Gastrocnemius medialis (tissue), 4 donors: Measurements from ENCODE around the gene TNFSF12. TPM values are rescaled to one million over a fixed set of nuclear protein-coding genes. Genes with fewer than 3 reads are reported as not detected.
A peak's percentile ranks its signal among the peaks of the same experiment; 100 is the strongest.

ENCODE experiments used
- ATAC-seq, 2 donors: fragments of 150-250 bp; one replicate each; pipeline ENCODE4 v1.9.1; 2016
- DNase-seq, 2 donors: peaks; one replicate each; pipeline ENCODE4 v3.0.0-alpha.2; 2019
- H3K27ac ChIP-seq, 4 donors: fragments of 200-600 bp; sonication (generic); 1 replicate in 1 of 4; 2 replicates in 3 of 4; pipeline ENCODE4 v1.5.1; 2016 to 2018; ENCODE audit warnings: mild to moderate bottlenecking in 2 of 4, moderate library complexity in 1 of 4
- H3K27me3 ChIP-seq, 3 donors: fragments of 200-600 bp; sonication (generic) in 2 of 3; 1 replicate in 1 of 3; 2 replicates in 2 of 3; pipeline versions ENCODE4 v1.5.1 to v1.6.0; 2016 to 2019; ENCODE audit warnings: mild to moderate bottlenecking in 1 of 3, moderate library complexity in 1 of 3
- H3K36me3 ChIP-seq, 2 donors: fragments of 200-600 bp; sonication (generic) in 1 of 2; one replicate each; pipeline ENCODE4 v1.5.1; 2017 to 2018
- H3K4me1 ChIP-seq, 2 donors: fragments of 200-600 bp; sonication (generic) in 1 of 2; one replicate each; pipeline ENCODE4 v1.5.1; 2016 to 2017; ENCODE audit warnings: mild to moderate bottlenecking in 2 of 2
- H3K4me3 ChIP-seq, 4 donors: fragments of 200-600 bp; sonication (generic) in 3 of 4; 1 replicate in 1 of 4; 2 replicates in 3 of 4; pipeline ENCODE4 v1.5.1; 2016 to 2019; ENCODE audit warnings: mild to moderate bottlenecking in 2 of 4
- H3K9me3 ChIP-seq, 3 donors: fragments of 200-600 bp; sonication (generic) in 2 of 3; 1 replicate in 1 of 3; 2 replicates in 2 of 3; pipeline ENCODE4 v1.5.1; 2016 to 2019
- POLR2A ChIP-seq, 2 donors: fragments of 450-650 bp; IDR thresholded peaks; one replicate each; pipeline ENCODE4 v1.6.1; 2017; ENCODE audit warnings: antibody characterized with exemption in 2 of 2, mild to moderate bottlenecking in 2 of 2, moderate library complexity in 2 of 2
- in situ Hi-C, 4 donors: fragments of 200-750 bp; cut with MboI; loops; one replicate each; pipeline versions ENCODE4 v1.15.0 to v1.8.0; 2017; ENCODE audit warnings: low sequenced_read_pairs in 4 of 4
- intact Hi-C: fragments of 100-400 bp; cut with DNase I; formaldehyde crosslinking; loops from one replicate; pipeline ENCODE4 v1.15.1; 2023; ENCODE audit warnings: low total_unique reads
- total RNA-seq, 4 donors: library from RNA; depleted of rRNA; stranded (reverse); fragments of >200 nt; gene quantifications; one replicate each; pipeline versions ENCODE4 v1.1.0 to v1.2.3, GENCODE V29; 2016
- TF ChIP-seq, protein P1 (sequence below), 5 experiments: fragments of 450-650 bp in 3 of 5; fragments of 200-600 bp in 2 of 5; sonication (generic) in 2 of 5; IDR thresholded peaks in 4 of 5; conservative IDR thresholded peaks in 1 of 5; 1 replicate in 4 of 5; 2 replicates in 1 of 5; pipeline ENCODE4 v1.5.1; 2016 to 2019; ENCODE audit warnings: antibody characterized with exemption in 5 of 5, mild to moderate bottlenecking in 3 of 5, moderate library complexity in 3 of 5

Gene TNFSF12
- total RNA-seq, 4 donors from 2014 or later: 7.9 to 26.1 (median 16.9) TPM

DNA sequence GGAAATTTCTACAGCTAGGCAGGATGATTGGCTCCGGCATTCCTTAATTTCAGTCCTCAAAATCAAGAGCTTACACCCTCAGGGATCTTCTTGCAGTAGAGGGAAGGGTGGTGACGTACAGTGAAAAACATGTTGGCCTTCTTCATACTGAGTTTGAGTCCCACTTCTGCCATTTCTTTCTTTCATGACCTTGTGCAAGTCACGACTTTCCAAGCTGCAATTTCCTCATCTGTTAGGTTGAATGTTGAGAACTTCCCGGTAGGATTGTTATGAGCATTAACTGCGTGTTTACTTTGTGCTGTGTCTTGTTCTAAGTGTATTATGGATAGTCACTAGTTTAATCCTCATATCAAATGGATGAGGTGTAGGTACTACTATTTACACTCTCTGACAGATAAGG, 20.7 kb downstream of the TNFSF12 start:
- no peak overlapping the region for H3K27ac ChIP-seq
- intact Hi-C loops: no loop called here
- ATAC-seq (no peak), DNase-seq (no peak)
- TF ChIP-seq POLR2A (IDR thresholded peaks at IDR 0.05): no peak
- no peaks in the 10 kb centered on the region for H3K27me3 ChIP-seq
- in situ Hi-C loops: loop anchor here in 1 of 4 donors (10.0 to 25.0 kb wide), 2 partner anchors 132 to 225 kb away; partner anchors contain the start of genes CHRNB1, FGF11, SPEM2 and SPEM3
- peaks cover 11% of the 10 kb centered on the region in 2 donors for H3K4me1 ChIP-seq
- peaks cover 0 to 67% of the 10 kb centered on the region in 2 donors for H3K36me3 ChIP-seq
- H3K9me3 ChIP-seq: no peaks in the 10 kb centered on the region
- H3K4me3 ChIP-seq: no peak overlapping the region

DNA sequence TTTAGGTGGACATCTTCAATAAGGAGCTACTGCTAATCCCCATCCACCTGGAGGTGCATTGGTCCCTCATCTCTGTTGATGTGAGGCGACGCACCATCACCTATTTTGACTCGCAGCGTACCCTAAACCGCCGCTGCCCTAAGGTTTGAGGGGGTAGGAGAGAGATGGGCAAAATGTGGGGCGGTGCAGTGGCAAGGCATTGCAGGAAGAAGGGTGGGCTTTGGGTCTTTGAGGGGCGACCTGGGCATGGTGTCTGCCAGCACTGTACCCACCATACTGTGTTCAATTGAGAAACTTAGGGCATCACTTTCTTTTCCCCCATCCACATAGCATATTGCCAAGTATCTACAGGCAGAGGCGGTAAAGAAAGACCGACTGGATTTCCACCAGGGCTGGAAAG, 21.5 kb downstream of the TNFSF12 start:
- Histone ChIP-seq H3K27ac (no peak overlapping the region), H3K27me3 (no peaks in the 10 kb centered on the region), H3K4me1 (peaks cover 19% of the 10 kb centered on the region in 2 donors), H3K9me3 (no peaks in the 10 kb centered on the region), H3K4me3 (no peak overlapping the region), H3K36me3 (peaks cover 0 to 67% of the 10 kb centered on the region in 2 donors)
- TF ChIP-seq, protein P1, sequence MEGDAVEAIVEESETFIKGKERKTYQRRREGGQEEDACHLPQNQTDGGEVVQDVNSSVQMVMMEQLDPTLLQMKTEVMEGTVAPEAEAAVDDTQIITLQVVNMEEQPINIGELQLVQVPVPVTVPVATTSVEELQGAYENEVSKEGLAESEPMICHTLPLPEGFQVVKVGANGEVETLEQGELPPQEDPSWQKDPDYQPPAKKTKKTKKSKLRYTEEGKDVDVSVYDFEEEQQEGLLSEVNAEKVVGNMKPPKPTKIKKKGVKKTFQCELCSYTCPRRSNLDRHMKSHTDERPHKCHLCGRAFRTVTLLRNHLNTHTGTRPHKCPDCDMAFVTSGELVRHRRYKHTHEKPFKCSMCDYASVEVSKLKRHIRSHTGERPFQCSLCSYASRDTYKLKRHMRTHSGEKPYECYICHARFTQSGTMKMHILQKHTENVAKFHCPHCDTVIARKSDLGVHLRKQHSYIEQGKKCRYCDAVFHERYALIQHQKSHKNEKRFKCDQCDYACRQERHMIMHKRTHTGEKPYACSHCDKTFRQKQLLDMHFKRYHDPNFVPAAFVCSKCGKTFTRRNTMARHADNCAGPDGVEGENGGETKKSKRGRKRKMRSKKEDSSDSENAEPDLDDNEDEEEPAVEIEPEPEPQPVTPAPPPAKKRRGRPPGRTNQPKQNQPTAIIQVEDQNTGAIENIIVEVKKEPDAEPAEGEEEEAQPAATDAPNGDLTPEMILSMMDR (IDR thresholded peaks at IDR 0.05 in 4 of 5, conservative IDR thresholded peaks at IDR 0.05 in 1 of 5): no peak
- no peak for TF ChIP-seq POLR2A (IDR thresholded peaks at IDR 0.05)
- intact Hi-C loops: loop anchor here (5.0 to 10.0 kb wide), 3 partner anchors 318 to 584 kb away; partner anchors contain the start of genes CTDNEP1, ELP5, PER1 and RNASEK
- DNase-seq (no peak), ATAC-seq (no peak)
- in situ Hi-C loops: loop anchor here in 1 of 4 donors (25.0 kb wide), 1 partner anchor 133 kb away; the partner anchor contains the start of genes CHRNB1, FGF11, SPEM2 and SPEM3

DNA sequence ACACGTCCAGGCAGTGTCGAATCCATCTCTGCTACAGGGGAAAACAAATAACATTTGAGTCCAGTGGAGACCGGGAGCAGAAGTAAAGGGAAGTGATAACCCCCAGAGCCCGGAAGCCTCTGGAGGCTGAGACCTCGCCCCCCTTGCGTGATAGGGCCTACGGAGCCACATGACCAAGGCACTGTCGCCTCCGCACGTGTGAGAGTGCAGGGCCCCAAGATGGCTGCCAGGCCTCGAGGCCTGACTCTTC, 23.4 kb downstream of the TNFSF12 start:
- no peaks in the 10 kb centered on the region for H3K9me3 ChIP-seq
- no peak for TF ChIP-seq POLR2A (IDR thresholded peaks at IDR 0.05)
- TF ChIP-seq, protein P1 (IDR thresholded peaks at IDR 0.05 in 4 of 5, conservative IDR thresholded peaks at IDR 0.05 in 1 of 5): no peak
- intact Hi-C loops: loop anchor here (1.0 to 10.0 kb wide), 6 partner anchors 11 to 583 kb away; partner anchors contain the start of genes CTDNEP1, ELP5, FXR2 and PER1

DNA sequence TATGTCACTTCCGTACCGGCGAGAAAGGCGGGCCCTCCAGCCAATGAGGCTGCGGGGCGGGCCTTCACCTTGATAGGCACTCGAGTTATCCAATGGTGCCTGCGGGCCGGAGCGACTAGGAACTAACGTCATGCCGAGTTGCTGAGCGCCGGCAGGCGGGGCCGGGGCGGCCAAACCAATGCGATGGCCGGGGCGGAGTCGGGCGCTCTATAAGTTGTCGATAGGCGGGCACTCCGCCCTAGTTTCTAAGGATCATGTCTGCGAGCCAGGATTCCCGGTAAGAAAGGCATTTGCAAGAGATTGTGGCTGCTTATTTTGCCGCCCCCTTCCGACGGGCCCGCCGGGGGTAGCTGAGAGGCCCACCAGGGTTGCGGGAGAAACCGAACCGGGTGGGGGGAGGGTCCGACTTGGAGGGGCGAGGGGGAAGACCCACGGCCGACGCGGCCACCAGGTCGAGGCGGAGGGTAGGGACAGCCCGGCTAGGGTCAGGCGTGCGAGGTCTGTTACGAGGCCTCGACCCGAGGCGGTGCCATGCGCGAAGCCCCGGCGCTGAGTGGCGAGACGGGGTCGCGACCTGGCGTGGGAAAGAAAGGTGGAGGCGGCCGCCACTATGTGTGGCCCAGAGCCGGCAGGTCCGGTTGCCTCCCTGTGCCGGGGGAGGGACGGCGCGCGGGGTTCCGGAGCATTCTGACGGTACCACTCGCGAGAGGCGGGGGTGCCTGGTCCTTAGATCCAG, 23.9 kb downstream of the TNFSF12 start:
- Histone ChIP-seq H3K27ac (peak overlapping the region; percentile 98 to 100 (median 99)), H3K9me3 (no peaks in the 10 kb centered on the region), H3K4me1 (peaks cover 37 to 42% of the 10 kb centered on the region in 2 donors), H3K4me3 (peak overlapping the region; percentile 90 to 100 (median 95)), H3K27me3 (no peaks in the 10 kb centered on the region), H3K36me3 (peaks cover 3 to 68% of the 10 kb centered on the region in 2 donors)
- in situ Hi-C loops (loop anchor here in 1 of 4 donors (25.0 kb wide), 1 partner anchor 135 kb away; the partner anchor contains the start of genes CHRNB1, FGF11, SPEM2 and SPEM3), intact Hi-C loops (loop anchor here (1.0 to 10.0 kb wide), 6 partner anchors 11 to 582 kb away; partner anchors contain the start of genes CTDNEP1, ELP5, FXR2 and PER1)
- peak; percentile 98 to 99 for TF ChIP-seq POLR2A (IDR thresholded peaks at IDR 0.05)
- TF ChIP-seq, protein P1 (IDR thresholded peaks at IDR 0.05 in 4 of 5, conservative IDR thresholded peaks at IDR 0.05 in 1 of 5): no peak
- ATAC-seq (peak; percentile 14 to 83), DNase-seq (peak; percentile 99 to 100)

More for the DNA sequence above, 23.4 kb downstream of the TNFSF12 start:
- in situ Hi-C loops: loop anchor here in 1 of 4 donors (25.0 kb wide), 1 partner anchor 135 kb away; the partner anchor contains the start of genes CHRNB1, FGF11, SPEM2 and SPEM3
- peak overlapping the region; percentile 86 to 100 (median 98) for H3K27ac ChIP-seq
- peaks cover 3 to 67% of the 10 kb centered on the region in 2 donors for H3K36me3 ChIP-seq
- H3K27me3 ChIP-seq: no peaks in the 10 kb centered on the region
- peak overlapping the region; percentile 51 to 96 (median 59) for H3K4me3 ChIP-seq
- DNase-seq (no peak), ATAC-seq (peak in 1 of 2 donors; percentile 89)
- peaks cover 37 to 38% of the 10 kb centered on the region in 2 donors for H3K4me1 ChIP-seq
